Chondrocyte (in vitro differentiated cells): ENCODE measurements around the gene INPP5D. TPM values are rescaled to one million over a fixed set of nuclear protein-coding genes. Genes with fewer than 3 reads are reported as not detected.

ENCODE experiments used
- DNase-seq: peaks from one replicate; pipeline ENCODE4 v3.0.0; 2021; ENCODE audit warnings: mixed read lengths, low spot score
- H3K27ac Mint-ChIP-seq: one replicate; pipeline ENCODE4 v1.8.0; 2021; ENCODE audit warnings: mild to moderate bottlenecking, moderate library complexity, mixed read lengths; ENCODE audit not compliant: unreplicated experiment
- H3K27me3 Mint-ChIP-seq: 2 replicates; pipeline ENCODE4 v1.8.0; 2021; ENCODE audit warnings: low read depth, mixed read lengths
- H3K36me3 Mint-ChIP-seq: 2 replicates; pipeline ENCODE4 v1.8.0; 2021; ENCODE audit warnings: low read depth, mixed read lengths
- H3K4me1 Mint-ChIP-seq: 2 replicates; pipeline ENCODE4 v1.8.0; 2021; ENCODE audit warnings: low read depth, mild to moderate bottlenecking, mixed read lengths
- H3K4me3 Mint-ChIP-seq: one replicate; pipeline ENCODE4 v1.8.0; 2021; ENCODE audit warnings: mild to moderate bottlenecking, moderate library complexity, mixed read lengths; ENCODE audit not compliant: unreplicated experiment
- H3K9me3 Mint-ChIP-seq: 2 replicates; pipeline ENCODE4 v1.8.0; 2021; ENCODE audit warnings: low read depth, mixed read lengths
- total RNA-seq: library from RNA; stranded (reverse); gene quantifications from 3 replicates; pipeline ENCODE4 v1.2.1, GENCODE V29; 2021
- TF ChIP-seq, protein P1 (sequence below): fragments of 200-600 bp; sonication (generic); IDR thresholded peaks from 2 replicates; pipeline ENCODE4 v1.5.0; 2021; ENCODE audit warnings: antibody characterized with exemption, mild to moderate bottlenecking, moderate library complexity

Gene INPP5D
- total RNA-seq, 1 donor from 2014 or later: 0.20 TPM

DNA sequence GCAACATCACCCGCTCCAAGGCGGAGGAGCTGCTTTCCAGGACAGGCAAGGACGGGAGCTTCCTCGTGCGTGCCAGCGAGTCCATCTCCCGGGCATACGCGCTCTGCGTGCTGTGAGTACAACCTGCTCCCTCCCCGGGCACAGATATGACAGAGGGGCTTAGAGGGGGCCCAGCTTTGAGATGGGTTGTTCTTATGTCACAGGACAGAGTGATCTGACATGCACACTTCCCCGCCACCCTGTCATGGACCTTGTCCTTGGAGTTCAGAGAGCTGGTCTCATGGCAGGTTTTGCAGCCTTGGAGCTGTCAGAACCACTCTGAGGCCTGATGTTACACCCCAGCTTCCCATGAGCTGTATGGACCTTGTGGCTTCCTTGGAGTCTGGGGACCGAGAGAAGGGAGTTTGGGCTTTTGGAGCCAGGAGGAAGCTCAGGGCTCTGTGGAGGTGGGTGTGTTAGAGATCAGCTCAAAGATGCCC is 398 bp downstream of the INPP5D start:
- H3K4me3 Mint-ChIP-seq: no peak overlapping the region
- H3K27ac Mint-ChIP-seq: no peak overlapping the region
- no peaks in the 10 kb centered on the region for H3K9me3 Mint-ChIP-seq
- H3K4me1 Mint-ChIP-seq: peaks cover 9% of the 10 kb centered on the region
- TF ChIP-seq, protein P1, sequence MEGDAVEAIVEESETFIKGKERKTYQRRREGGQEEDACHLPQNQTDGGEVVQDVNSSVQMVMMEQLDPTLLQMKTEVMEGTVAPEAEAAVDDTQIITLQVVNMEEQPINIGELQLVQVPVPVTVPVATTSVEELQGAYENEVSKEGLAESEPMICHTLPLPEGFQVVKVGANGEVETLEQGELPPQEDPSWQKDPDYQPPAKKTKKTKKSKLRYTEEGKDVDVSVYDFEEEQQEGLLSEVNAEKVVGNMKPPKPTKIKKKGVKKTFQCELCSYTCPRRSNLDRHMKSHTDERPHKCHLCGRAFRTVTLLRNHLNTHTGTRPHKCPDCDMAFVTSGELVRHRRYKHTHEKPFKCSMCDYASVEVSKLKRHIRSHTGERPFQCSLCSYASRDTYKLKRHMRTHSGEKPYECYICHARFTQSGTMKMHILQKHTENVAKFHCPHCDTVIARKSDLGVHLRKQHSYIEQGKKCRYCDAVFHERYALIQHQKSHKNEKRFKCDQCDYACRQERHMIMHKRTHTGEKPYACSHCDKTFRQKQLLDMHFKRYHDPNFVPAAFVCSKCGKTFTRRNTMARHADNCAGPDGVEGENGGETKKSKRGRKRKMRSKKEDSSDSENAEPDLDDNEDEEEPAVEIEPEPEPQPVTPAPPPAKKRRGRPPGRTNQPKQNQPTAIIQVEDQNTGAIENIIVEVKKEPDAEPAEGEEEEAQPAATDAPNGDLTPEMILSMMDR: no peak
- H3K27me3 Mint-ChIP-seq: no peaks in the 10 kb centered on the region
- no peak for DNase-seq
- H3K36me3 Mint-ChIP-seq: no peaks in the 10 kb centered on the region

DNA sequence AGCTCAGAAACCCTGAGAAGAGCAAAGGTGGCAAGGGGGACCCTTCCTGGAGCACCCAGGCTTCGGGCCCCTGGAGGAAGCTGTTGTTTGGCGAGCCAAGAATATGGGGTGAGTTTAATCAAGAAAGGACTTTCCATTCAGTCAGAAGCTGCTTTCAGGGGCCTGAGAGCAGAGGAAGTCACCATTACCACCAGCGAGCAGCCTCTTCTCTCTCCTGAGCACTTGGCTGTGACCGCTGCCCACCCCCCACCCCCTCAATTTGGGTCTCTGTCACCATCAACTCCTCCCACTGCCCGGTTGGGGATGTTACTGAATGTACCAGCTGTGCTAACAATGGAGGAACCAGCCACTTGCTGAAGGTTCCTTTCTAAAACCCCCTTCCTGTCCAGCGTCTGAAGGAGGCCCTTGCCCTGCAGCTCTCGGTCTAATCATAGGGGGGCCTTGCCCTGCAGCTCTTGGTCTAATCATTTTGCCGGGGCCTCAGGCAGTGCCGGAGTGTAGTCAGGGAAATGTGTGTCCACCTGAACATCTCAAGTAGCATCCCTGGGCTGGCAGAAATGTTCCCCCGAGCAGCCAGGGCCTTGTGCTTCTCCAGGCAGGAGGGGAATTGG is 943 bp downstream of the INPP5D start:
- TF ChIP-seq, protein P1: no peak
- H3K27ac Mint-ChIP-seq: no peak overlapping the region

DNA sequence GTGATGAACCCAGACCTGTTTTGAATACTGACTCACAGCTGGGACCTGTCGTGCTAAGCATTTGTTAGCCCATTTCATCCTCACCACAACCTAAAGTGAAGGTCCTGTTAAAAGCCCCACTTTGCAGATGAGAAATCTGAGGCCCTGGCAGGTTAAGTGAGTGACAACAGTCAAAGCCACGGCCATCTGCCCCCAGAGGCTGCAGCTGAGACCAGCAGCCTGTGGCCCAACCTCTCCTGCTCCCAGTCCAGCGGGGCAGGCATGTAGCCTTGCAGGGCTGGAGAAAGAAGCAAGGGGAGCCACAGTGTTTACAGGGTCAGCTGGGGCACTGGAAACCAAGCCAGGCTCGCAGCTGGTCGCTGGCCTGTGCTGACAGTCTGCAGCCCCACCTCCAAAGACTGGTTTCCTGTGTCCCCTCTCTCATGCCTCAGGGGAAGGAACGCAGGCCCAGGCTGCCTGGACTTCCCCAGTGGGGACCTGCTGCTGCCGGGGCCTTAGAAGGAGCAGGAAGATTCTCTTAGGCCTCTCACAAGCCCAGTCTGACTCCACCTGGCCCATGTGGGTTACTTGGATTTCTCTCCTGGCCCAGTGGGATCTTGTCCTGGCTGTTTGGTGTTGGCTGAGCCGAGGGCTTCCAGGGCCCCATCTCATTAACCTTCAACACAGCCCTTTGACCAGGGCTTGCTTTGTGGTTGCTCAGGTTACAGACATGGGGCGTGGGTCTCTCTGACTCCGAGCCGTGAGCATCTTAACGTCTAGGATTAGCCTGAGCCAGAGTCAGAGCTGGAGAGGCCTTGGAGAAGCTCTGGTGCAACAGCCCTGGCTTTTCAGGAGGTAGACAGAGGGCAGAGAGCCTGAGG is 1.7 kb downstream of the INPP5D start:
- H3K27me3 Mint-ChIP-seq: no peaks in the 10 kb centered on the region
- H3K9me3 Mint-ChIP-seq: no peaks in the 10 kb centered on the region
- H3K27ac Mint-ChIP-seq: no peak overlapping the region
- H3K36me3 Mint-ChIP-seq: no peaks in the 10 kb centered on the region
- DNase-seq: no peak
- TF ChIP-seq, protein P1: peak; percentile 53
- H3K4me1 Mint-ChIP-seq: peaks cover 9% of the 10 kb centered on the region
- H3K4me3 Mint-ChIP-seq: no peak overlapping the region

More for the DNA sequence above, 943 bp downstream of the INPP5D start:
- Mint-ChIP-seq H3K9me3 (no peaks in the 10 kb centered on the region), H3K27me3 (no peaks in the 10 kb centered on the region), H3K4me3 (no peak overlapping the region), H3K36me3 (no peaks in the 10 kb centered on the region), H3K4me1 (peaks cover 9% of the 10 kb centered on the region)
- DNase-seq: no peak

DNA sequence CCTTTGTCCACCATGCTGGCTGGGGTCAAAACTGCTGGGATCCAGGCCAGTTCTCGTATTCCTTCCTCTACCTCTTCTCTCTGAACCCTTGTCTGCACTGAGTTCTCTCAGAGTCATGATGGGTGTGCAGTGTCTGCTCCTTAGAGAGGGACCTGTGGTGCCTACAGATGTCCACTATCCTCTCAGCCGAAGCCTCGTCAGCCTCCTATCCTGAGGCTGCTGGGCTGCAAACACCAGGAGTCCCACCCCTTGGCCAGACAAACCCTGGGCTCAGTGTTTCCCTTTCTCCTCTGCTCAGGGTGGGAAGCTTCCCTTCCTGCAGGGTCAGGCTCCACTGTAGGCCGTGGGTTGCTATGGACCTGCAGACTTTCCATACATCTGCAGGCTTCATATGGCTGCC is 2.3 kb downstream of the INPP5D start:
- no peak for DNase-seq
- no peaks in the 10 kb centered on the region for H3K9me3 Mint-ChIP-seq
- TF ChIP-seq, protein P1: no peak
- peaks cover 9% of the 10 kb centered on the region for H3K4me1 Mint-ChIP-seq
- H3K27ac Mint-ChIP-seq: no peak overlapping the region
- no peaks in the 10 kb centered on the region for H3K27me3 Mint-ChIP-seq
- H3K4me3 Mint-ChIP-seq: no peak overlapping the region
- H3K36me3 Mint-ChIP-seq: no peaks in the 10 kb centered on the region

DNA sequence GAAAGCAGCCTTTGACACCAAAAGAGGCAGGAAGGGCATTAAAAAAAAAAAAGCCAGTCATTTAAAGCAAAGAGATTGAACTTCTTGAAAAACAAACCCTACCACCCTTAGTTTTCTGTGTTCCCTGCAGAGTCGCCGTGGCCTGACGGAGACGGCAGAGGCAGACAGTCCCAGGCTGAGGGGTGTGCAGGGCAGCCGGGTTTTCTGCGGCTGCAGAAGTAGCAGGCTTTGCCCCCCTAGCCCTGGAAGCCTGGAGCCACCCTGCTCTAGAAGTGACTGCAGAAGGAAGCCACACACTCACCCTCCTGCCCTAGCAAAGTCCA is 2.8 kb downstream of the INPP5D start:
- Mint-ChIP-seq H3K4me3 (no peak overlapping the region), H3K4me1 (peaks cover 9% of the 10 kb centered on the region), H3K36me3 (no peaks in the 10 kb centered on the region), H3K27ac (no peak overlapping the region), H3K9me3 (no peaks in the 10 kb centered on the region), H3K27me3 (no peaks in the 10 kb centered on the region)
- TF ChIP-seq, protein P1: no peak
- no peak for DNase-seq
